HG02884 (cell line): ENCODE measurements around the gene COL4A6.
"Not testable (repeated sequence)": the region's sequence is repeated elsewhere in the genome, so short reads cannot be mapped to it uniquely, and the experiment has no call there.

ENCODE experiments used
- ATAC-seq: cut with Tn5 transposase; IDR thresholded peaks from one replicate; pipeline ENCODE4 v1.9.1; 2021; ENCODE audit warnings: mild to moderate bottlenecking, moderate library complexity; ENCODE audit not compliant: unreplicated experiment

COL4A6 gene

DNA sequence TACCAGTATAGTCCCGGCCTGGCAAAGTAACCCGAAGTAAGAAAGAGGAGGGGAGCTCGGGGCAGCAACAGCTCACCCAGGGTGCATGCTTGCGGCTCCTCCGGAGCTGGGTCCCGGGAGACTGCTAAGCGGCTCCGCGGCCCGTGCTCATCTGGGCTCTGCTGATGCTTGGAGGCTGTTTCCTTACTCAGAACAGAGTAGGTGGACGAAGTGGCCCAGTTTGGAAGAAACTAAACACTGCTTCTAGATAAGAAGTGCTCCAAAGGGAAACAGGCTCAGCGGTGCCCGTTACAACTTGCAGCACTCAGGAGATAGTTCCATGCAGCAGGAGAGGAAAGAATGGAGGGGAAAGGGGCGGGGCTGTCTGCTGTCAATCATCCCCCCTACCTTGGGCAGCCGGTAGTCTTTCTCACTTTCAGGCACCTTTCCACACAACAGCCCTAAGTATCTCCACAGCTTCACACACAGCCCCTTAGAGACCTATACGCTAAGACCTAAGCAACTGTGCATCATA lies at the start of gene COL4A6:
Gene COL4A6, minus strand, starts transcription at position 313 of the 514 bp plus-strand sequence. Its CDS starts 226 bp downstream, at position 87.
- no peak for ATAC-seq

DNA sequence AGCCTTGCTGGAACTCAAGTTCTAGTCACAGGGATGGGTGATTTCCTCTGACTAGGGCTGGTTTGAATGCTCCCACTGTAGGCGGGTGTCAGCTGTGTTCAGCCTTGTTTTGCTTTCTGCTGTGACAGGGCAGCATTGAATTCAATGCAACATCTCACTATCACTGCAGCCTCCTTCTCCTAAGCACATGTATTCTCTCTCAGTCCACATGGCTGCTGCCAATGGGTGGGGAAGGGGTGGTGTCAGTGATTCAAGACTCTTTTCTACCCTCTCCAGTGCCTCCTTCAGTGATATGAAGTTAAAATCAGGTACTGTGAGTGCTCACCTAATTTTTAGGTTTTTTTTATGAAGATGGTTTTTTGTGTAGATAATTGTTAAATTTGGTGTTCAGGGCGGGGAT lies 47.7 kb upstream of the COL4A6 start:
- ATAC-seq = no peak

DNA sequence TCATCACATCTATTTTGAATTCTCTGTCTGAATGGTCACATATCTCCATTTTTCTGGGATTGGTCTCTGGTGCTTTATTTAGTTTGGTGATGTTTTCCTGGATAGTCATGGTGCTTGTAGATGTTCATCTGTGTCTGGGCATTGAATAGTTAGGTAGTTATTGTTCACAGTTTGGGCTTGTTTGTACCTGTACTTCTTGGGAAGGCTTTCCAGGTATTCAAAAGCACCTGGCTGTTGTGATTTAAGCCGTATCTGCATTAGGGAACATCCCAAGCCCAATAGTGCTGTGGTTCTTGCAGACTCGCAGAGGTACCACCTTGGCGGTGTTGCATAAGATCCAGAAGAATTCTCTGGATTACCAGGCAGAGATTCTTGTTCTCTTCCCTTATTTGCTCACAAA lies 46.0 kb upstream of the COL4A6 start:
- ATAC-seq = no peak

DNA sequence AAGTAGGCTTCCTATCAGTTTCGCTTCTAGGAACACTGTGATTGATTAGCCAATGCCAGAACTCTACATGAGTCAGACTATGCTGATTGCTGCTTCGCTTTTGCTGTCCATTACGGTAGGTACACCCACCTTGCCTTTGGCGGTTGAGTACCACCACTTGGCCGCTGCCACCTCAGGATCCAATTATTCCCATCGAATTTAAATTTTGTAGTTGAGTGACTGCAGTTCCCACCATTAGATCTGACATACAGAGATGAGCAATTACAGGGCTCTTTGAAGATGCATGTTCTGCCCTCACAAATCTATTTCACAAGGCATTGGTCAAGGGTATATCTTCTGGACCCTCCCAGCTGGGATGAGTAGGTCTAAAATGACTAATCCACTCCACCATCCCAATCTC lies 43.3 kb upstream of the COL4A6 start:
- ATAC-seq = not testable (repeated sequence)

DNA sequence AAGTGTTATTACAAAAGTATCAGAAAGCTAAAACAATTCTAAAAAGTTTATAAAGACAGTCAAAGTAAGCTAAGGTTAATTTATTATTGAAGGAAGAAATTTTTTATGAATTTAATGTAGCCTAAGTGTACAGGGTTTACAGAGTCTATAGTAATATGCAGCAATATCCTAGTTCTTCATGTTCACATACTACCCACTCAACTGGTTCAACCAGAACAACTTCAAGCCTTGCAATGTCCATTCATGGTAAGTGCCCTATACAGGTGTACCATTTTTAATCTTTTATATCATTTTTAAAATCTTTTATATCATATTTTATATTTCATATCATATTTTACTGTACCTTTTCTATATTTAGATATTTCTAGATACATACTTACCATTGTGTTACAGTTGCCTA lies 35.8 kb upstream of the COL4A6 start:
- no peak for ATAC-seq

DNA sequence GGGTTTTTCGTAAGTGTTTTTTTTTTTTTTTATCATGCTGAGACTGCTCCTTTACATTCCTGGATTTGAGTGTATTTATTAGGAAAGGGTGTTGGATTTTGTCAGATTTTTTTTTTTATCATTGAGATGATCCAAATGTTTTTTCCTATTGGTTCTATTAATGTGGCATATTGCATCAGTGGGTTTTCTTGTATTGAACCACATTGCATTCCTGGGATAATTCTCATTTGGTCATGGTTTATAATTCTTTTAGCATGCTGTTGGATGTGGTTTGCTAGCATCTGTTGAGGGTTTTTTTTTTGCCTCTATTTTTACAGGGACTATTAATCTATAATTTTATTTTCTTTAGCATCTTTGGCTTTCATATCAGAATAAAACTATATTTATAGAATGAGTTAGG lies 30.3 kb upstream of the COL4A6 start:
- no peak for ATAC-seq

DNA sequence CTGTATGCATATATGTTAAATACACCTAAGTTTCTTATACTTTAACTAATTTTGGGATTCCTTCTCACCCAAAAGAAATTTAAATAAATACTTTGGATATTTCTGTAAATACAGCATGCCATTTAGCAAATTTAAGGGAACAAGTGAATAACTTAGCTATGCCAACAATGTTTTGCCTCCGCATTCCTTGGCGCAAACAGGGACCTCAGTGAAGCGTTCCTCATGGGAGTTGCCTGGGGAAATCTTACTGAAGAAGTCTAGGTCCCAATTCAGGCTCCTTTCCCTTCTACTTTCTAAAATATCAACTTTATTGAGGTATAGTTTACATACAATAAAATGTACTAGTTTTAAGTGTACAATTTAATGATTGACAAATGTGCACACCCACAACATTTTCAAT lies 26.4 kb upstream of the COL4A6 start:
- no peak for ATAC-seq

DNA sequence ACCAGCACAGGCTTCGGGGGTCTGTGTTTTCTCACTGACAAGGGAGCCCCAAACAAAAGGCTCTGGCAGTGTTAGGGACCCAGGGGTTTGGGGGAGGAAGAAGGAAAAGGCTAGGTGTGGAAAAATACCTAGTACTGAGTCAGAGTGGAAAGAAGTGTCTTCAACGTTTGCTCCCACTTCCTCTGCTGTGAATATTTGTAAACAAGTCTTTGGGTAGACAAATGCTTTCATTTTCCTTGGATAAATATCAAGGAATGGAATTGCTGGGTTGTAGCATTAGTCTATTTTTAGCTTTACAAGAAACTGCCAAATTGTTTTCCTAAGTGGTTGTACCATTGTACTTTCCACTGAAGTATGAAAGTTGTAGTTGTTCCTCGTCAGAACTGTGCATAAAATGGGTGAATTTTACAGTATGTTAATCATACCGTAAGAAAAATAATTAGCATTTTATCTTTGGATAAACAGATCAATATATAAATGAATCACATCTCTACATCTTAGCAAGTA lies 18.8 kb upstream of the COL4A6 start:
- ATAC-seq = no peak

DNA sequence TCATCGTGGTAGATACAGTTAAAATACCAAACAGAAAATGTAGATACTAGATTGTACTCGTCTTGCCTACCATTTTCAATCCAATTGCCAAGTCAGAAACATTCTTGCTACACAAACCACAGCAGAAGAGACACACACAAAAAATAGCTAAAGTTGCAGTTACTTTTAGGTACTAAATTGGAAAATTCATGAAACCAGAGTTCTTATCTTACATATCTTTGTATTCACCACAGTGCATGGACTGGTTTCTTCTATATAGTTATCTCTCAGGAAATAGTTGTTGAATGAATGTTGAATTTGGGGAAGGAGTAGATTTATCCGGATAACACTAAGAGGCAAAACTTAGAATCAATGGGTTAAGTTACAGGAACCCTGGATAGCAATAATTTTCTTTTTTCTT lies 15.6 kb upstream of the COL4A6 start:
- ATAC-seq = no peak

DNA sequence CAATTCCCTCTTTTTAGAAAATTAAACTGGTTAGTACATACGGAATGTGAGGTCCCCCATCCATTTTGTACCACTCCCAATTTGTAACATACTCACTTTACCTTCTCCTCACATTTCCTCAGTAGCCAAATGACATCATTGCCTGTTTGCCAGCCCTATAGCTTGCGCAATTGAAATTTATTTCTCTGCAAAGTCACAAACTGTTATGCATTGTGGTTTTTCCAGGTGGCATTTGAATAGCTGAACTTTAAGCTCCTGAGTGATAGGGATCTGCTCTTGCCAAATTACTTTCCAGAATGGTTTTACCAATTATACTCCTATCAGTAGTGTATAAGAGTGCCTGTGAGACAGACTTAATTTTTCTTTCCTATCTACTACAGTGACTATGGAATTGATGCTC lies 9.1 kb upstream of the COL4A6 start:
- no peak for ATAC-seq

DNA sequence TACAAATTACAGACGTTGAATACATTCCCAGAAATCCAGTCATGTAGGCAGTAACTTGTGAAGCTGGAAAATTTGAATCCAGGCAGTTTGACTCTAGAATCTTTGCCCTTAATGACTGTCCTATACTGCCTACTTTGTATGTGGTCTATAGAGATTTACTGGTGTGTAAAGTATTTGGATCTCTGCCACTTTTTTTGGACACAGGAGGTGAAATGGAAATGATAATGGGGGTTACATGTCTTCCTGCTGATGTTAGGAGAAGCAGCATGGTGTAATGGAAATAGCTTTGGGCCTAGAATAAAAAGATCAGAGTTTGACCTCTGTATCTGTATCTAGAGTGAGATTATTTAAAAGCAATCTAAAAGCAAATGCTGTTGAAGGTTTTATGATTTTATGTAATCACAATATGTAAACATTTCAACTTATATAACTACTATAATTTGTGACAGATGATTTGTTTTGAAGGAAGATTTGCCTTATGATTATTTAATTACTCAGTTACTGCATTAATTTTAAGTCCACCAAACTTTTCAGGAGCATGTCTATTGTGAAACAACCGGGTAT lies 4.8 kb upstream of the COL4A6 start:
- ATAC-seq = no peak

DNA sequence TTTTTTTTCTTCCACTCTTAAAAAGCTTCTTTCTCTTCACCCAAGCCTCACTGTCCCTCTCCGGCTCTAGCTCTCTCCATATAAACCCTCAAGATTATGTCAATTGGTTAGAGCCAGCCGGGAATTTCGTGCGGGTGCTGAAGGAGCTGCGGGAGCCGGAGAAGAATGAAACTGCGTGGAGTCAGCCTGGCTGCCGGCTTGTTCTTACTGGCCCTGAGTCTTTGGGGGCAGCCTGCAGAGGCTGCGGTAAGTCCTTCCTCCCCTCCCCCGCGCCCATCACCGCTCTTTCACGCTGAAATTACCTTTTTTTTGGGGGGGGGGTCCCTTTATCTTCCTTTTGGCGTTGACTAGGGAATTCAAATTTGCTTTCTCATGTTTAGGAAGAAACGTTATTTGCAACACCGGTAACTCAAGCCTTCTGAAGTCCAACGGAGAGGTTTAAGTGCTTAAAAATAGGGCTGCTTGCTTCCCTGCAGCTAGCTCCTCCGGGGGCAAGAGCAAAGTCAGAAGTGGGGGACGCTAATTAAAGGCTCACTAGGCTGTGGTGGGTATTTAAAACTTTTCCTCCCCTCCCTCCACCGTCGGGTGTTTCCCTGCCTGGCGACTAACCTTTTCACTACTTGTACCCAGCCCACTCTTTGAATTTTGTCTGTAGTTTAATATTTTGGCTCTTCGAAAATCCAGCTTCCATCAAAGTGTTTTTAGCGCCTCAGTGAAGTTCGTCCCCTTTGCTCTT lies 1.9 kb upstream of the COL4A6 start:
- no peak for ATAC-seq

DNA sequence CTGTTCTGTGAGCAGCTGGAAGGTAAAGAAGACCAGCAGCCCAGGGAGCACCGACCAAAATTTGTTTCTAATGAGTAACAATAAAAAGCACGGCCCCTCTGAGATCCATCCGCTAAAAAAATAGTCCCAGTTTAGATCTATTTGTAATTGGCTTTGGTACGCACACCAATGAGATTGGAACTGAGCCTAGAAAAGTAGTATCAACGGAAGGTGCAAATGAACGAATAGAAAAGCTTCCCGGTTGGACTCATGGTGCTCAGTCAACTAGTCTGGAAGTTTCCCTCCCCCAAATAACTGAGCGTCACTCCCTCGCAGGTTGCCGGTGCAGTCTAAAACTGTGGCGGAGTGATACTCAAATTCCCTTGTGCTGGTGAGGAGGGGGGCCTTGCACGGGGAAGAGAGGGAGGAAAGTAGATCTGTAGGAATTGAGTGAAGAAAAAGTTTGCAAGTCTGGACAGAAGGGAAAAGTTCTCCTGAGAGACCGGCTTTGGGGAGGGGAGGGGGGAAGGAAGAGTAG lies 1.3 kb upstream of the COL4A6 start, which contains the start of gene COL4A5:
Gene COL4A5, plus strand, starts transcription at position 413 of the 517 bp plus-strand sequence. CDS start 288 bp downstream, outside the sequence.
- ATAC-seq = no peak

DNA sequence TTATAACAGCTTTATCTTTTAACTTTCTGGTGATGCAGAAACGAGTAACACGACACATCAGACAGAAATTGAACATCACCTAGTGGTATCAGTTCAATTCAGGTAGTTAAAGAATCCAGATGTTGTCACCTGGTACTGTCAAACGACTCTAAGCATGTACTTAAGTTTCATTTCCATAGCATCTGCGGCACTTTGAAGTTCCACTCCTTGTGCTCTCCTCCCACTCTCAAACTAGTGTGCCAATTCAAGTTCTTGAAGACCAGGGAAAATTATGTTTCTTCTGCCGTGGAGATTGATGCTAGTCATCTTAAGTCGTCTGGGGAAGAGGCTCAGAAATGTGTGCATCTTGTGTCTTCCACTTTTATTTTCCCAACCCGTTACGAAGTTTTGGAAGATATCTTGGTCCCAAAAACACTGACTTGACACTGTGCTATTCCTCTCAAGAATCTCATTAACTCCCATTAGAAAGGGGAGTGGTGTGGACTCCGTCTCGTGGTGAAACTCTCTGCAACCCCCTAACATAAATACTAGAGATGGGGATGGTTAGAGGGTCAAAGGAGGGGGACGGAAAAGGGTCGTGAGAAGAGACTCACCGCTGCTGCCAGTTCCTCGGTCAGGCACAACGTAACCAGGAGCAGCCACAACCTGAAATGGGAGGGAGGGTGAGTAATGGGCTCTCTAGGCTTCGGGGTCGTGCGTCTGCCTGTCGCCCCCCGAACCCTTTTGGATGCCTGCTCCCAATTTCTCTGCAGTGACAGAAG lies 693 bp downstream of the COL4A6 start:
- no peak for ATAC-seq

DNA sequence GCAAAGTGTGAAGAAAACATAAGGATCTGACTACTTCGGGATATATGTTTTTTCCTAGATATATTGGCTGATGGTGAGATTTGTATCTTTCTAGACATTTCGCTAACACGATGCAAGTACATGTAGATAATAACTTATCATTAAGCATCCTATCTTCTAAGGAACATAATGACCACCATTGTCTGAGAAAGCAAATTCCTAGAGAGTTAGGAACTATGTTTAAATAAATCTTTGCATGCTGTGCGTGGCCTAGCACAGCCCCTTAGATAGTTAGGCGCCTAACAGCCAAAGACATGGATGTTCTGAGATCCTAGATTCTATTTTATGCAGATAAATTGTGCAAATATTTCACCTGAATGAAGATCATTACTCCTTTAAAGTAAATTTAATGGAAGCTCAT lies 3.0 kb downstream of the COL4A6 start:
- no peak for ATAC-seq

DNA sequence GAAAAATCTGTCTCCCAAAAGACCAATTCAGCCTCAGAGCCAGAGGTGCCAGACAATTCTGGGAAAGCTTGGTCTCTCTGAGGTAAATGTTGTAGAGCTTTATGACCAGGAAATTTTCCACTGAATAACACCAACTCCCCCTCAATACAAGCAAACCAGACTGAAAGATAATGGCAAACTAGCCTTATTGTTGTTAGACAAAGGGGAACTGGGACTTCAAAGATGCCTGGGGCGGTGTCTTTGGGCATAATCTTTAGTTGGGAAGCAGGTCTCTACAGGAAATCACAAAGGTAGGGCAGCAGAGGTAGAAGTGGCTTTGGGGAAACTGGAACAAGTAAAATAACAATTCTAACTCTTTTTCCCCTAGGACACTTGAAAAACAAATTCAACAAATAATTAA lies 12.0 kb downstream of the COL4A6 start:
- no peak for ATAC-seq

DNA sequence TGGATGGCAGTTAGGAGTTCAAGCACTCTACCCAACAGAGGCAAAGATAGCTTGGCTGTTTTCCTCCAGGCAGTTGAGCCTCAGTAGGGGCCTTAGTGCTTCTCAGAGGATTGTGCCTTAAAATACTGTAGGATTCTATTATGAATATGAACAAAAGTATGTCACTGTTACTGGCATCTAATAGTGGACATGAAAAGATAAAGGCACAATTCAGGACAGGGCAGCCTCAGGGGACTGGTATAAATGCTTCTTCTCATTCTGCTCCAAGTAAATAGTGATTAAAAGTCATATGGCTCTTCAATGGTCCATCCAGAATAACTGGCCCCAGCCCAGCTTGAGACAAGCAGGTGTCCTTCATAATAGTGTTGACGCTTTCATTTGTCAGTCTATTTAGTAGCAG lies 17.7 kb downstream of the COL4A6 start:
- no peak for ATAC-seq

DNA sequence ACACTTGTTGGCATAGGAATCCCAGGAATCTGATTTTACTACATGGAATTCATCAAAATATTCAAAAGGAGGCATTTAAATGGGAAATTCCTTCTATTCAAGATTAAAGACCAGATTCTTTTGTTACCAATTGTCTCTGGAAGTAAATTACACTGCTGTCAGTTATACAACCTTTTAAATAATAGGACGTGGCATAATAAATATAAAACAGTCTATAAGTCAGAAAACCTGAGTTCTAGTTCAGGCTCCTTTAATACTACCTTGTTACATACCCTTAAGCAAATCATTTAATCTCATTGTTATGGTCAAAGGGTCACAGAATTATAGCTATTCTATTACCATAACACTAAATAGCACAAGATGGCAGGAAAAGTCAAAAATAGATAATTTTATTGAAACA lies 18.8 kb downstream of the COL4A6 start:
- ATAC-seq = no peak

DNA sequence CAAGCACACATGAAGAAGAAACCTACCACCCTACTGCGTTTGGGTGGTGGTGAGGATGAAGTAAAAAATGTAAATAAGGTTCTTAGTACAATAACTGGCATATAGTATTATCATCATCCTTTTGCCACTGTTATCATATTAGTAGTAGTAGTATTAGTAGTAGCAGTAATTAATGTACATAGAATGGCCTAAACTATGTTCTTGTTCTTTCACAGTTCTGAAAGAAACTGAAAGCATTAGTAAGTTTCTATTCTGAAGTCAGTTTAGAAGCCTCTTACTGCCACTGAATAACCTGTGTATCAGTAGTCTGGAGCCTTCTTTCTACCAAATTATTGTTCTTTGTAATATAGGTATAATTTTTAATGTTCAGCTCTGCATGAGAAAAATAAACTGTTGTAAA lies 21.0 kb downstream of the COL4A6 start:
- no peak for ATAC-seq

DNA sequence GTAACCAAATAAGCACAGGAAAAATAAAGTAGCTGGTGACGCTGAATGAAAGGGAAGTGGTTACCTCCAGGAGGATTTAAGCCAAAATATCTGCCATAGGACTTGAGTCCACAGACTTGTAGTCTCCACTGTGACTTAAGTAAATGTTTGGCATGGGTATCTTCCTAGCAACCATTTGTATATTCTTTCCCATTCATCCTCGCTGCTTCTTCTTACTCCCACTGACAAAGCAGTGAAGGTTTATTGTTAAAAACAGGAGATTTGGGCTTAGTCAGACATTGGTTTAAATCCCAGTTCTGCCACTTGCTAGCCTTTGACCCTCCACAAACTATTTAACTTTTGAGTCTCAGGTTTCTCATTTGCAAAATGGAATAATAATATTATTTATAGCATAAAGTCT lies 22.3 kb downstream of the COL4A6 start:
- ATAC-seq = no peak

DNA sequence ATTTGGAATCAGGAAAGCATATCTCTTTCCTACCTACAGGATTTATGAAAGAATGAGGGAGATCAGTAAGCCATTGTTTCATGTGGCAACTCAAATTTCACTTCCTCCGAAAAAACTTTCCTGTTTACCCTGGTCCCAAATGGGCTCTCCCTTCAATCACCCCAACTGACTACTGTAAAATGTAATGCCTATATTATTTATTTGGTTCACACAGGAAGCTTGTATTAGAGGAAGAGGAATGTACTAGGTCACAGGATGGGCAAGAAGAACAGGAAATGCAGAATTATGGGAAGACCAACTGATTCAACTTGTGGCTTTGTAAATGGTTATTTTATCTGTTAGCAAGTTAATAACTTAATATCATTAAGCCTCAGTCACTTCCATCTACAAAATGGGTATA lies 23.1 kb downstream of the COL4A6 start:
- no peak for ATAC-seq
